Measurements from ENCODE around the gene DNASE1L2. TPM values are rescaled to one million over a fixed set of nuclear protein-coding genes. Genes with fewer than 3 reads are reported as not detected.

Gene DNASE1L2
- total RNA-seq, 4 donors from 2014 or later, result 0.38 to 0.61 (median 0.57) TPM; not detected in 1

GRCh38 chr16:2278956-2279800 is 42.9 kb downstream of the DNASE1L2 start:
- no peak for DNase-seq
- Histone ChIP-seq H3K36me3 (peaks cover 0 to 22% (median 0%) of the 10 kb centered on the region in 3 donors), H3K27me3 (no peaks in the 10 kb centered on the region), H3K27ac (no peak overlapping the region), H3K4me1 (no peaks in the 10 kb centered on the region), H3K9me3 (no peaks in the 10 kb centered on the region), H3K4me3 (no peak overlapping the region)
- 77 to 78% methylated on average over 6 of the region's 26 CpGs for WGBS, 2 donors
- intact Hi-C loops (cut with DNase I), result no loop called here
- no peak for TF ChIP-seq POLR2A (IDR thresholded peaks at IDR 0.05)
- no peak for TF ChIP-seq CTCF (IDR thresholded peaks at IDR 0.05)

GRCh38 chr16:2280461-2280860 is 44.2 kb downstream of the DNASE1L2 start:
- intact Hi-C loops (cut with DNase I), result no loop called here
- no peak overlapping the region for H3K27ac ChIP-seq
- no peak for TF ChIP-seq POLR2A (IDR thresholded peaks at IDR 0.05)
- no peak for TF ChIP-seq CTCF (IDR thresholded peaks at IDR 0.05)
- H3K4me3 ChIP-seq, result no peak overlapping the region
- no peaks in the 10 kb centered on the region for H3K4me1 ChIP-seq
- DNase-seq, result no peak
- H3K36me3 ChIP-seq, result peaks cover 0 to 33% (median 0%) of the 10 kb centered on the region in 3 donors
- WGBS, 2 donors, result 63 to 80% methylated on average over 1 to 3 of the region's 8 CpGs
- no peaks in the 10 kb centered on the region for H3K9me3 ChIP-seq
- no peaks in the 10 kb centered on the region for H3K27me3 ChIP-seq

GRCh38 chr16:2280981-2281542 is 44.8 kb downstream of the DNASE1L2 start:
- Histone ChIP-seq H3K27me3 (no peaks in the 10 kb centered on the region), H3K4me1 (no peaks in the 10 kb centered on the region), H3K9me3 (no peaks in the 10 kb centered on the region), H3K27ac (no peak overlapping the region), H3K36me3 (peaks cover 0 to 36% (median 0%) of the 10 kb centered on the region in 3 donors), H3K4me3 (no peak overlapping the region)
- 63% methylated on average over 5 of the region's 24 CpGs; no CpG with 5 or more reads in 1 of the 2 donors for WGBS, 2 donors
- intact Hi-C loops (cut with DNase I), result no loop called here
- TF ChIP-seq CTCF (IDR thresholded peaks at IDR 0.05) (no peak), POLR2A (IDR thresholded peaks at IDR 0.05) (no peak)
- DNase-seq, result no peak

GRCh38 chr16:2282262-2282661 is 46.0 kb downstream of the DNASE1L2 start:
- Histone ChIP-seq H3K27ac (no peak overlapping the region), H3K4me3 (no peak overlapping the region), H3K36me3 (peaks cover 0 to 48% (median 0%) of the 10 kb centered on the region in 3 donors), H3K27me3 (no peaks in the 10 kb centered on the region), H3K9me3 (no peaks in the 10 kb centered on the region), H3K4me1 (no peaks in the 10 kb centered on the region)
- TF ChIP-seq POLR2A (IDR thresholded peaks at IDR 0.05) (no peak), CTCF (IDR thresholded peaks at IDR 0.05) (no peak)
- 53 to 61% methylated on average over 5 of the region's 5 CpGs for WGBS, 2 donors
- DNase-seq, result no peak
- intact Hi-C loops (cut with DNase I), result no loop called here

- WGBS, 2 donors, result 70% methylated on average over 7 of the region's 26 CpGs; no CpG with 5 or more reads in 1 of the 2 donors
- TF ChIP-seq POLR2A (IDR thresholded peaks at IDR 0.05) (no peak), CTCF (IDR thresholded peaks at IDR 0.05) (no peak)
- Histone ChIP-seq H3K36me3 (peaks cover 0 to 42% (median 0%) of the 10 kb centered on the region in 3 donors), H3K4me1 (no peaks in the 10 kb centered on the region), H3K4me3 (no peak overlapping the region), H3K27ac (no peak overlapping the region), H3K9me3 (no peaks in the 10 kb centered on the region), H3K27me3 (no peaks in the 10 kb centered on the region)
- intact Hi-C loops (cut with DNase I), result no loop called here
- no peak for DNase-seq
Observed at GRCh38 chr16:2282866-2283555, 46.8 kb downstream of the DNASE1L2 start.
